T-helper 2 cell treated with Interferon-gamma antibody and Interleukin-4, amounts not matched to agents 100 ng/mL and 5 ng/mL, for 36 hours (primary cell): ENCODE measurements around the gene SFXN5. TPM values are rescaled to one million over a fixed set of nuclear protein-coding genes. Genes with fewer than 3 reads are reported as not detected.

Source experiments
- intact Hi-C: fragments of 100-400 bp; cut with micrococcal nuclease; formaldehyde crosslinking; loops from one replicate; pipeline ENCODE4 v1.15.1; 2023
- total RNA-seq: library from RNA; stranded (reverse); gene quantifications from 2 replicates; pipeline ENCODE4 v1.2.3, GENCODE V29; 2022

Gene SFXN5
- total RNA-seq, 1 donor from 2014 or later: 13.7 TPM

DNA sequence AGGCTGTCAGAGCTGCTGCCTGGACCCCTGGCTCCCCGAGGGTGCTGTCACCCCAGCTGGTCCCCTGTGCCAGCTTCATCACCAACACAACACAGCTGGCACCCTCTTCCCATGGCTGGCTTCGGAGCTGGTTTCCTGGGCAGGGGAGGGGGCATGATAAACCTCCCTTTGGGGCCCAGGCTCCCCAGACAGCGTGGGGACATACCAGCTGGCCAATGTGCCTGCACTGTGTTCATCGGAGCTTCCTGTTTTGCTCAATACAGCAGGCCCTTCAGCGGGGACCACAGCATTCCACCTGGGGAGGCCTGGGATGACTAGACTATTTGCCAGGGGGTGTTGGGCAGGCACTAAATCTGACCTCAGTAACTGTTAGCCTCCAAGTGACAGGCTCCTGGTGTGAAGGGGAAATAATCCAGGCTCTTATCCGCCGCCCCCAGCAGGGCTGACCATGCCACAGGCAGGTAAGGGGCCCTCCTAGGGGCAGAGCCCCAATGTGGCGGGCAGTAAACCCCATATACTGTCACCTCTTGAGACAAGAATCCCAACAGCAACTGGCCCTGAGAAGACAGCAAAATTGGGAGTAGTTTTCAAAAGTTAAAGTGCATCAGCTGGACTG lies 109.6 kb downstream of the SFXN5 start:
- intact Hi-C loops: no loop called here

DNA sequence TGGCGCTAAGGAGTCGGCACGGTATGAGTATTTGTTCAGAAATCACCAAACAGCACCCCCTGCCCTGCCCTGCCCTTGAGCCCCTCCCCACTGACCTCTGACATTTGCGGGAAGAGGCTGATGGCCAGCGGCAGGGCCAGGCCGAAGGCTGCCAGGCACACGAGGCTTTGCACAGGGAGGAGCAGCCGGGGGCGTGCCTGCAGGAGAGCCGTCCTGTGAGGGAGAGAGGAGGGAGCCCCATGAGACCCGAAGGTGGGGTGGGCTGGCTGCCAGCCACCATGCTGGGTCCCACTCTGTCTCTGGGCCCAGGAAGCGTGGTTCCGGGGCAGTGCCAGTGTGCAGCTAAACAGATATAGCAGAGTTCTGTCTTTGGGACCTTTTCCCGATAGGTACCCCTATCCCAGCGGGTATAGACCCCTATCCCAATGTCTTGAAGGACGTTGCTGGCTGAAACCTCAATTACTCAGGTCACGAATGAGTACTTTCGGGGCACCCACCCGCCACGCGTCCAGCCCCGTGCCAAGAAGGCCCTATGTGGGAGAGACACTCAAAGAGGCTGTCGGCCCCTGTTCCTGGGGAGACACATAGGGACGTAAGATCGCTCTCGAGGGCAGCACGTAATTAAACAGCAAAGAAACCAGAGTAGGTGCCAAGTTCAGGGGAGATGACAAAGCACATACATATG lies 110.3 kb downstream of the SFXN5 start:
- intact Hi-C loops: no loop called here

DNA sequence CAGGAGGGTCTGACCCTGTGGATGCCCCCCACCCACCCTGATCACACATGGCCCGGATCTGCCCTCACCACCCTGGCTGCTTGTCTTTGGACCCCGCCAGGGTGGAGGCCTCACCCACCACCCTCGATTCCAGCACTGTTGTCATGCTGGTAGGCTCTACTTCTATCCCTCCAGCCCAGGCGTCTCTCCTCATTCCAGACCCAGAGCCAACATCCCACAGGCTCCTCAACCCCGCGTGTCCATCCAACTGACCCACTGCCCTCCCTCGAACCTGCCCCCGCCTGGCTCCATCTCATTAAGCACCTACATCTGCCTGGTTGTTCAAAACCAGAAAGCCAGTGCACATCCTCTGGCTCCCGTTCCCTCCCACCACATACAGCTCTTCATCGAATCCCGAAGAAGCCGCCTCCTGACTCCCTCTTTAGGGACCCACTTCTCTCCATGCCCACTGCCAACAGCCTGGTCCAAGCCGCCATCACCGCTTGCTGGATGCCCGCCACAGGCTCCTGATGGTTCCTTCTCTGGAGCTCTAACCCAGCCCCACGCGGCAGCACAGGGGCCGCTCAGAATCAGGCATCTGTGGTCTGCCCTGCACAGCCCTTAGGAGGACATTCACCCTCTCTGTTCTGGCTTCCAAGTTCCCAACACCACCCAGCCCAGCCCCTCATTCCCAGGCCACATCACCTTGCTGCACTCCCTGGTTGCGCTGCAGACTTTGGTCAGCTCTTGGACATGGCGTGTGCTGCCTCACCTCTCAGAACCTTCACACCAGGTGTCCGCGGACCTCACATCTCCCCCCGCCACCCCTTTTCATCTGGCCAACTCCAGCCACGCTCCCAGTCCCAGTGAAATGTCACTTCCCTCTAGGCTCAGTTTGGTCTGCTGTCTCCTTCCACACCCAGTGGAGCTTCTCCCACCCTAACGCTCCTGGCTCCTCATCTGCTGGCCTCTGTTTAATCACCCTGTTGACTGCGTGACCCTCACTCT lies 111.2 kb downstream of the SFXN5 start:
- intact Hi-C loops: loop anchor here (10.0 kb wide), 1 partner anchor 425 kb away; the partner anchor contains the start of gene ALMS1

DNA sequence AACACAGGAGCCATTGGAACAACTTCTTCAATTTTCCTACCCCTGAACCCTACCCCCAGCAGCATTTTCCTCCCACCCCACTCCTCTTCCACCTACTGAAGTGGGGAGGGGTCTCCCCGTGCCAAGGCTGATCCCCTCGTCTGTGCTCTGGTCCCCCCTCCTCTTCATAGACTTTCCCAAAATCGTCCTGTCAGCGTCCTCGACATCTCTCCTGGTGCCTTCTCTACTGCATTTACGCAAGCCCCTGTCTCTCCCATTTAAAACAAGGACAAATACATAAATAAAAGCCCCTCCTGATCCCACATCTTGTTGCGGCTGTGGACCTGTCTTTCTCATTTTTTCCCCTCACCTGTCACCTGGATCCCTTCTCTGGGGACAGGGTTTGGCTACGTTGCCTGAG lies 112.0 kb downstream of the SFXN5 start:
- intact Hi-C loops: loop anchor here (10.0 kb wide), 1 partner anchor 425 kb away; the partner anchor contains the start of gene ALMS1

DNA sequence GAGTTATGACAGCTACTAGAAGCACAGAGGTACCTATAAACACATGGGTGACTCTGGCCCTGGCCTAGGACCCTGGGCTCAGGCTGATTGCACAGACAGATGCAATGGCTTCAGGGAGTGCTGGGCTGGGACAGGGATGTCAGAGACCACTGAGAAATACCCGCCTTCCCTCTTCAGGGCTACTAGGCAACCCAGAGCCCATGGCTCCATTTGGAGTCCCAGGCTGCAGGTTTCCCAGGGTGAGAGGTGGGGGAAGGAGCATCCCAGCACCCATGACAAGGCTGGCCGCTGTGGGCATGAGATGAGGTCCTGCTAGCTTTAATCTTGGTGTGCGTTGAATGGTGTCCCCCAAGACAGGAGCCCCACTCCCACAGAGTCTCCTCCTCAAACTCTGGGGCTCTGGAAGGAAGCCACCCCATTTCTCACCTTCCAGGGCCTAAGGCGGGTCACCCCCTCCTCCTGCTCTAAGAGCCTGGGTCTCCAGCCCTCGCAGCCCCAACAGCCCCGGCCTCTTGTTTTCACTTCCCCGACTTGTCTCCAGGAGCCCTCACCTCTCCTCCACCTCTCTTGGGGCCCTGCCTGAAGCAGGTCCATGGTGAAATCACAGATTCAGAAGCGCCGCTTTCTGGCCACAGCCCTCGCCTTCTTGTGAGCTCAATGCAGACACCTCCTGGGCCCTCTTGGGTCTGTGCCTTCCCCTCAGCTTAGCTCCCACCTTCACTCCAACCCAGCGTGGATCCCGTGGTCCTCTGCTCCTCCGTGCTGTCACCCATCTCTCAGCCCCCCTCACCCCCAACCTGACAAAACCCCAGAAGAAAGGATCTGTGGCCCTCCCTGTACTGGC lies 112.7 kb downstream of the SFXN5 start:
- intact Hi-C loops: loop anchor here (10.0 kb wide), 1 partner anchor 426 kb away; the partner anchor contains the start of gene ALMS1

DNA sequence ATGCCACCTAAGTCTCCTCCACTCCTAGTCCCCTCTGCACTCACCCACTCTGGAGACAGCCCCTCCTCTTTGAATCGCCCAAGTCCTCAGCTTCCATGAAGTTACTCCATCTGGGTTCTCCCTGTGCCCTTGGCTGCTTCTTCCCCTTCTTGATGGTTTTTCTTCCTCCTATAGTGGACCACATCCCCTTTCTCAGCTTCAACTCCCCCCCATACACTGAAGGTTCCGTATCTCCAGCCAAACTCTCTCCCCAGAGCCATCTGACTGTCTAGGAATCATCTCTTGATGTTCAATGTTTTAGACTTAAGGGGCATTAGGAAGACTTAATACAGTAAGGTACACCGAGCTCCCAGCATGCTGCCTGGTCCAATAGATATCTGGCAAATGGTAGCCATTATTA lies 114.6 kb downstream of the SFXN5 start:
- intact Hi-C loops: loop anchor here (10.0 kb wide), 1 partner anchor 428 kb away; the partner anchor contains the start of gene ALMS1

DNA sequence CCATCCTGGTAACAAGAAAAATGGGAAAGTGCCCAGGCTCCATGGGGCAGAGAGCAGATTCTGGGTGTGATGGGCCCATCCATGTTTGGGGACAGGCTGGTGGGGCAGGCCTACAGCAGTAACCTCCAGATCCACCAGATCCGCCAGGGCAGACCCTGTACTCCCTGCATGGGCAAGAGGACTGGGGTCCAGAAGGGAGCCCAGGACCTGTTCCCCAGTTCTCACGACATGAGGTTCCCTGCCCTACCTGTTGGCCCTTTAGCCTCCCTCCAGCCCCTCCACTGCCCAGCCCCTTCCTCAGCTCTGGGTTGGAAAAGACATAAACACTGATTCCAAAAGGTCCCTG lies 115.5 kb downstream of the SFXN5 start:
- intact Hi-C loops: loop anchor here (10.0 kb wide), 1 partner anchor 429 kb away; the partner anchor contains the start of gene ALMS1

DNA sequence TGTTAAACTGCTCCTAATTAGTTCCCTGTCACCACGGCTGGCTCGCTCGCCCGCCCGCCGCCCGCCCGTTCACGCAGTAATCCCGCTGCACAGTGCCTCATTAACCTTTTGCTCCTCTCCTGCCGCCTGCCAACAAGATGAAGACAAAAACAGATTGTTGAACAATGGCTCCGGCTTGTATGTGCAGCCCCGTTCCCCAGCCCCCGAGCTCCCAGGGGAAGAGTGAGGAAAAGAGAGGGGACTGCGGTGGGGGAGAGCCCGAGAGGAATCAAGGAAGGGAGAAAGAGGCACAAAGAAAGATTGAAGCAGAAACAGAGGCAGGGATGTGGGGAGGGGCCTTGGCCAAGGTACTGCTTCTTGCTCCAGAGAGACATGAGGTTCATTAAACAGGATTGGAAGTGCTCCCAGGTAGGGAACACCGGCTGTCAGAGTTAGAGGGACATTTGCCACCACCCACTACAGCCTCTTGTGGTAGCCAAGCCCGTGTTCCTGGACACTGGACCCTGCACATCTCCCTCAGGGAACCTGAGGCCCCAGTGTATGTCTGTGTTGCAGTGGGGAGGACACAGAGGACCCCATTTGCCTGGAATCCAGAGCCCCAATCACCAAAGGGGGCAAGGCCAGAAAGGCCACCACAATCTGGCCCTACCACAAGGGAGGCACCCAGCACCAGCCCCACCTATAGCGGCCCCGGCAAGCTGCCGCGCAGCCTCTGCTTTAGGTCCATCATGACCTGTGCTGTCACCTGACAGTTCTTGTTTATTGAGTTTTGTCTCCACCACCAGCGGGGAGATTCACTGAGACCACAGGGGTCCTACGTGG lies 116.1 kb downstream of the SFXN5 start:
- intact Hi-C loops: loop anchor here (10.0 kb wide), 1 partner anchor 429 kb away; the partner anchor contains the start of gene ALMS1

DNA sequence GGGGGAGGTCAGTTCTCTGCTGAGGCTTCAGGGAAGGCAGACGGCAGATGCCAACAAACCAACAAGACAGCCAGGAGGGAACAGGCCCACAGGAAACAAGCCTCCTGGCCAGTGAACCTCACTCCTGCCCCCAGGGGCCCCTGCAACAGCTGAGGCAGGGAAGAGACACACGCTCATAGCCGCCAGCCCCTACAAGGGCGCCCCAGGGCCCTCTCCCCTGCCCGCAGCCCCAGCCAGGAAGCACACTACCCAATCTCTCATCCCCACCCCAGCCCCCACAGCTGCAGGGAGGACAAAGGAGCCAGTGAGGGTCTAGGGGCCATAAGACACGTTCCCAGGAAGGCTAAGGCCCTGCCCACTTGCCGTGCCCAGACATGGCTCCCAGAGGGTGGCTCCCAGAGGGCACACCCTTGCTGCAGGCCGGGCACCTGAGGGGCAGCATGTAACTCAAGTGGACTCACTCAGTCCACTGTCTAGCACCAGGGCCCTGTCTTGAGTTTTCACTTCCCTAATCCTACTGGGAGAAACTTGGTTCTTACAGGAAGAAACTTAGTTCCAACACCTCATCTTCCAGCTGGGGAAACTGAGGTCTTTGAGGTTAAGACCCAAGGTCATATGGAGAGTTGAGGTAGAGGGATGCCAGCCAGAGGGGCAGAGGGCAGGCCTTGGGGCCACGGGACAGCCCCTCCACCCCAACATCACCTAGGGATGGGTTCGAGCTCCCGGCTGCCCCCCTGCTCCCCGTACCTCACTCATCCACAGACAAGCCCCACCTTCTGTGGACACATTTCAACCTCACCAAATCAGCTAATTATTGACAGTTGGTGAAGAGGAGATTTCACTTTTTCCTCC lies 116.9 kb downstream of the SFXN5 start:
- intact Hi-C loops: loop anchor here (10.0 kb wide), 1 partner anchor 430 kb away; the partner anchor contains the start of gene ALMS1

DNA sequence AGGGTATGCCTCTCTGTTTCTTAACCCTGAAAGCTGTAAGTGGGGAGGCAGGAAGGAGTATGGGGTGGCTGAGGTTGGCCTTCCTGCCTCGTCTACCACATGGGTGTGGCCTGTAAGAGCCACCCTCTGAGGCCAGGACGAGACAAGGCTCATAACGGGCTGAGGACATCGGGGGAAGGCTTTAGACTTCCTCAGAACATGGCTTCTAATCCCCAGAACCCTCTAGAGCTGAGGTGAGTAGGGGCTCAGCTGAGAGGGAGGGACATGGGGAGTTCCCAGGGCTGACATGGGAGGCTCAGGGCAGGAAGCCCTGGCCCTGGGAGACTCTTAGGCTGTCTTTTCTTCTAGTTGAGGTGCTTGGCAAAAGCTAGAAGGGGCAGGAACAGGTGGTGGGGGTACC lies 117.5 kb downstream of the SFXN5 start:
- intact Hi-C loops: loop anchor here (10.0 kb wide), 1 partner anchor 431 kb away; the partner anchor contains the start of gene ALMS1

DNA sequence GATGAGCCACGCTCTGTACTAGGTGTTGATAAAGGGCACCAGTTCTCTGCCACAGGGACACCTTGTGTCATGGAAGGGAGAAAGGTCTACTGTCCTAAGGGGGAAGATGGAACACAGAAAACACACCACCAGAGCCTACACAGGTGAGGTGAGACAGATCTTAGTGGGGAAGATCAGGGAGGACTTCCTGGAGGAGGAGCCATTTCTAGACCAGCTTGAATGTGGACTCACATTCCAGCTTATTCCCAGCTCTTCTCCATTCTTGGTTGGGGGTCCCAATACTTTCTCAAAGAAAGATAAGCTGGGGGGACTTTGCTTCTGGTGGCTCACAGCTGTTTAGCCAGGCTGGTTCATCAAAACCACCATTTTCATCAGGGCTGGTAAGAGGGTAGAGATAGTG lies 118.0 kb downstream of the SFXN5 start:
- intact Hi-C loops: loop anchor here (10.0 kb wide), 1 partner anchor 431 kb away; the partner anchor contains the start of gene ALMS1

DNA sequence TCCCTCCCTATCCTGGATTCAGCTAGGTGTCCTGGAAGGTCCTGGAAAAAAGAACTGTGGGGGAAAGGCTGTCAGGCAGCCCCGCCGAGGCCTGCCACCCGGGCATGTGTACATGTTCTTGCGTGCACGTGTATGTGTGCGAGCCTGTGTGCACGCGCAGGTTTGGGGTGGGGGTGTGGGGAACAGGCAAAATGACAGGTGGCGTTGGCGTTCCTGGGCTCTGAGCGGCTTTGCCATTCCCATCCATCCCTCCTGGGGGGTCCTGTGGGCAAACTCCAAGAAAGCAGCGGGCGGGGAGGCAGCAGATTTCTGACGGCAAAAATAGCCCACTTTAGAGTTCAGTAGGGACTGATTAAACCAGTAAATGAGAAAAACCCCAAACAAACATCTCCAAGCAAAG lies 118.6 kb downstream of the SFXN5 start:
- intact Hi-C loops: loop anchor here (10.0 kb wide), 1 partner anchor 432 kb away; the partner anchor contains the start of gene ALMS1

DNA sequence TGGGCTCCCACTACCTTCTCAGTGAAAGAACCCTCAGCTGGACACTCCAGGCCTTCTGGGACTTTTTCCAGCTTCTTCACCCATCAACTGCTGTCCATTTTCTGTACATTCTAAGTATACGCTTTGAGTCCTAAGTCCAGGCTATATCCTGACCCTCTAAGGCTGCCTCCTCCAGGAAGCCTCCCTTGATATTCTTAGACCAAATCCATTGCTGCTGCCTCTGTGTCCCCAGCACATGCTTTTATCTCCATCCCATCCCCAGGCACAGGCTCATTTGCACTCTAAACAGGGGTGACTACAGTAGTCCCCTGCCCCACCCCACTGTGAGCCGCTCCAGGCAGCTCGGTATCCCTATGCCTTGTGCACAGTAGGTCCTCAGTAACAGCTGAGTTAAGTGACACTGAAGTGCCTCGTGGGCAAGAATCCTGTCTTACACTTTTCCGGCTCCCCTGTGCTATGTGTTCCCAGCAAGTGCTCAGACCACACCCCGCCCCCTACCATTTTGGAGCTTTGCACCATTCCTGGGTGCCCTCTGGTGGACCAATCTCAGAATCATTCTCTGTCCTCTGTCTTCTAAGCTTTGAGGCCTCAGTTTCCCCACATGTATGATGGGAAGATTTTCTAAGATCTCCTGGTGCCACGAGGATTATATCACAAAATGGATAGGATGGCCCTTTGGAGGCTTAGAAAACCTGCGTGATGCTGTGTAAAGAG lies 119.2 kb downstream of the SFXN5 start:
- intact Hi-C loops: loop anchor here (10.0 kb wide), 1 partner anchor 433 kb away; the partner anchor contains the start of gene ALMS1

DNA sequence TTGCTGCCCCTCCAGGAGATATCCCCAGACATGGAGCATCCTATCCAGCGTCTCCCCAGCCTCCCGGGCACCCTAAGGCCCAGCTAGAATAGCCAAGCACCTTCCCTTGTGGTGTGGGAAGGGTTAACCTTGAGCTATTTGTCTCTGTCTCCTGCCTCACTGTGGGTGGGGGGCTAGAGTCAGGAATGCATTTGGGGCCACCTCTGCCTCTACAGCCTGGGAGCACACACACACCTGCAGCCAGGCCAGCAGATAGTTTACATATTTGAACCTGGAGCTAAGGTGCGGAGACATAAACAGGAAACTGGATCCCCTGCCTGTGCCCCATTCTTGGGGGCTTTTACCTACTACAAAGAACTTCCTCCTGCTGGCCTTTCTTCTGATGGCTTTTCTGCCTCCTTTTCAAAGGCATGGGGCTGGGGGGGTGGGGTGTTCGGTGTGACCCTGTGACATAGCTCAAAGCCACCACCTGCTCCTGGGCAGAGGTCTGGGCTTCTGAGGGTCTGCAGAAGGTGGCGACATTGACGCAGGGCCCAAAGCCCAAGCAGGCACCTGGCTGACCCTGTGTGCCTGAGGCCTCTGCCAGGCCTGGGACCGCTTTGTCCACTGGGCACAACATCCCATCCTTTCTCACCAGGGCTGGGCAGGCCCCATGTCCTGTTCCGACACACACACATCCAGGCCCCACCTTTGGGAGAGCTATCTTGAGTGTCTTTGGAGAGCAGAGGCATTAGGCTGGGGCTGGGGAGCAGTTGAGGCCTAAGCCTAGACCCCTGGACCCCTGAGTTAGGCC lies 120.0 kb downstream of the SFXN5 start:
- intact Hi-C loops: loop anchor here (10.0 kb wide), 1 partner anchor 433 kb away; the partner anchor contains the start of gene ALMS1

DNA sequence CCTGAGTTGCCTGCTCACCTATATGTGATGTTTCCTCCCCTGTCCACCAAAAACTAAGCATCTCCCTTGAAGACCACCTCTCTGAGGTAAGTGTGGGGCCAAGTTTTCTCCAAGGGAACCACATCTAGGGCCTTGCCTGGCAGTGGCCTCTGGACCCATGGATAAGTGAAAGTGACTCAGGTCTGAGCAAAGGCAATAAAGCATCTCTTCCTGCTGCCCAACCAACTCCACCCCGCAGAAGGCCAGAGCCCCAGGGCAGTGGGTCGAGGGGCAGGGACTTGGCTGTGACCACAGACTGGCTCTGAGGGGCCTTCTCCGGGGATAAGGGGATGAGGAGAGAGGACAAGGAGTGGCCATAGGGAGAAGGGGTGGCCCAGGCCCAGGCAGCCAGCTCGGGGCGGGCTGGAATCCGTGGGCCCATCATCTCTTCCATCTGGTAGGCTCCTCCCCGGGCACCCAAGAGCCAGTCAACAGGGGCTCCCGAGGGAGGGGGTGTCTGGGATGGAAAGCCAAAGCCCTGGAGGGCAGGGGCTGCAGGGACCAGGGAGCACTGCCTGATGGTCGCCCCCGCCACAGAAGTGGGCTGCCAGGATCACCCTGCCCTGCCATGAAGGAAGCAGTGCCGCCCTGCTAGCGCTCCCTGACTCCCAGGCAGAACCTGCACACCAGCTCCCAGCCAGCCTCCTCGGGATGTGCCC lies 120.8 kb downstream of the SFXN5 start:
- intact Hi-C loops: loop anchor here (10.0 kb wide), 1 partner anchor 434 kb away; the partner anchor contains the start of gene ALMS1

DNA sequence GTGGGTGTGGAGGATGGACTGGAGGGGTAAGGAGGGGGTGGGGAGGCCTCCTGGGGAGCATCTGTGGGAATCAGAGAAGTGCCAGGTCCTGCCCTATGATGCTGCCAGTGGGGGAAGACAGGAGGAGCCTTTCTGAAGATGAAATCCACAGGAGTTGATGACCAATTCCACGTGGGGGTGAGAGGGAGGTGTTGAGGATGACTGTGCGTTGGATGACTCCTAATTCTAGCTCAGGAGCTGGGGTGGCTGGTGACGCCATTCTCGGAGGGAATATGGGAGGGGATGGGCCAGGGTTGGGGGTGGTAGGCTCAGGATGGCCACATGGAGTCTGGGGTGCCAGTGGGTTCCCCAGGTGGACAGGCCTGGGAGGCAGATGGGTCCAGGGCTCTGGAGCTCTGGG lies 121.9 kb downstream of the SFXN5 start:
- intact Hi-C loops: loop anchor here (10.0 kb wide), 1 partner anchor 435 kb away; the partner anchor contains the start of gene ALMS1
